Endodermal cell (in vitro differentiated cells): Measurements from ENCODE around the gene LTBP2. TPM values are rescaled to one million over a fixed set of nuclear protein-coding genes. Genes with fewer than 3 reads are reported as not detected.

Experiments used
- DNase-seq: peaks from one replicate; pipeline ENCODE4 v3.0.0-alpha.2; 2017
- H3K27ac ChIP-seq: 2 replicates; pipeline ENCODE4 v1.5.1; 2013; ENCODE audit warnings: mild to moderate bottlenecking, low read depth, low read length, moderate library complexity
- H3K27me3 ChIP-seq: 2 replicates; pipeline ENCODE4 v1.6.1; 2013; ENCODE audit warnings: mild to moderate bottlenecking, low read length, moderate library complexity; ENCODE audit not compliant: insufficient read depth, control insufficient read depth, poor library complexity, severe bottlenecking
- H3K36me3 ChIP-seq: 2 replicates; pipeline ENCODE4 v1.7.0; 2013; ENCODE audit warnings: mild to moderate bottlenecking, low read length, moderate library complexity; ENCODE audit not compliant: control insufficient read depth, insufficient read depth
- H3K4me1 ChIP-seq: one replicate; pipeline ENCODE4 v1.7.0; 2013; ENCODE audit warnings: low read length; ENCODE audit not compliant: control insufficient read depth, insufficient read depth
- H3K4me3 ChIP-seq: 2 replicates; pipeline ENCODE4 v1.5.1; 2013; ENCODE audit warnings: mild to moderate bottlenecking, low read length, moderate library complexity
- H3K9ac ChIP-seq: 2 replicates; pipeline ENCODE4 v1.6.1; 2013; ENCODE audit warnings: mild to moderate bottlenecking, low read length, moderate library complexity; ENCODE audit not compliant: poor library complexity, severe bottlenecking; ENCODE audit errors: extremely low read depth
- H3K9me3 ChIP-seq: 2 replicates; pipeline ENCODE4 v1.6.1; 2013; ENCODE audit warnings: mild to moderate bottlenecking, low read length, moderate library complexity; ENCODE audit not compliant: control insufficient read depth
- H3K27ac Mint-ChIP-seq: 2 replicates; pipeline ENCODE4 v1.8.0; 2020; ENCODE audit warnings: mixed read lengths
- H3K27me3 Mint-ChIP-seq: 2 replicates; pipeline ENCODE4 v1.8.0; 2021; ENCODE audit warnings: mild to moderate bottlenecking, mixed read lengths; ENCODE audit not compliant: insufficient read depth
- H3K36me3 Mint-ChIP-seq: 2 replicates; pipeline ENCODE4 v1.8.0; 2020; ENCODE audit warnings: low read depth, mixed read lengths
- H3K4me1 Mint-ChIP-seq: 2 replicates; pipeline ENCODE4 v1.8.0; 2020; ENCODE audit warnings: mixed read lengths
- H3K4me3 Mint-ChIP-seq: 2 replicates; pipeline ENCODE4 v1.8.0; 2020; ENCODE audit warnings: mild to moderate bottlenecking, moderate library complexity, mixed read lengths
- H3K9me3 Mint-ChIP-seq: 2 replicates; pipeline ENCODE4 v1.8.0; 2020; ENCODE audit warnings: mild to moderate bottlenecking, mixed read lengths
- CTCF ChIP-seq: fragments of 200-600 bp; sonication (generic); conservative IDR thresholded peaks from 2 replicates; pipeline ENCODE4 v1.5.0; 2021; ENCODE audit warnings: antibody characterized with exemption, mild to moderate bottlenecking
- WGBS, 2 experiments: methylation state at CpG; one replicate each; pipeline versions ENCODE4 v1.1.5 to v1.1.7; 2013; ENCODE audit warnings: missing lambda C conversion rate in 2 of 2, mixed read lengths in 1 of 2; ENCODE audit not compliant: insufficient coverage in 1 of 2, insufficient read length in 1 of 2; 5-methylcytosine and 5-hydroxymethylcytosine counted together
- total RNA-seq, 2 donors: library from RNA; stranded (reverse); fragmentation: NEBNext Ultra II Directional in 1 of 2; extraction: Animal tissue kit (Norgen Biotek cat#: 25700) in 1 of 2; gene quantifications; 2 replicates in 1 of 2; 3 replicates in 1 of 2; pipeline ENCODE4 v1.2.1, GENCODE V29; 2021

Gene LTBP2
- total RNA-seq, 2 donors from 2014 or later, result 1.7 to 2.9 TPM

- Histone ChIP-seq H3K27me3 (no peaks in the 10 kb centered on the region), H3K4me3 (no peak overlapping the region), H3K9me3 (no peaks in the 10 kb centered on the region), H3K27ac (no peak overlapping the region), H3K36me3 (peaks cover 3% of the 10 kb centered on the region), H3K9ac (no peak overlapping the region), H3K4me1 (peaks cover 4% of the 10 kb centered on the region)
- peaks cover 3% of the 10 kb centered on the region for H3K36me3 Mint-ChIP-seq
- no peaks in the 10 kb centered on the region for H3K9me3 Mint-ChIP-seq
- H3K27ac Mint-ChIP-seq, result no peak overlapping the region
- TF ChIP-seq CTCF, result no peak
- H3K27me3 Mint-ChIP-seq, result peaks cover under 1% of the 10 kb centered on the region
- DNase-seq, result no peak
- peaks cover 18% of the 10 kb centered on the region for H3K4me1 Mint-ChIP-seq
- H3K4me3 Mint-ChIP-seq, result no peak overlapping the region
- 93 to 94% methylated on average over 7 to 14 of the region's 14 CpGs for WGBS, 2 experiments
Observed at GRCh38 chr14:74503291-74503937, 108.6 kb downstream of the LTBP2 start.

- H3K27me3 Mint-ChIP-seq, result no peaks in the 10 kb centered on the region
- peak; percentile 78 for TF ChIP-seq CTCF
- Histone ChIP-seq H3K4me1 (peaks cover 4% of the 10 kb centered on the region), H3K36me3 (peaks cover 7% of the 10 kb centered on the region), H3K27ac (no peak overlapping the region), H3K27me3 (no peaks in the 10 kb centered on the region), H3K9me3 (no peaks in the 10 kb centered on the region), H3K9ac (no peak overlapping the region), H3K4me3 (no peak overlapping the region)
- H3K36me3 Mint-ChIP-seq, result peaks cover 8% of the 10 kb centered on the region
- peaks cover 16% of the 10 kb centered on the region for H3K4me1 Mint-ChIP-seq
- peak; percentile 87 for DNase-seq
- H3K9me3 Mint-ChIP-seq, result no peaks in the 10 kb centered on the region
- no peak overlapping the region for H3K27ac Mint-ChIP-seq
- H3K4me3 Mint-ChIP-seq, result no peak overlapping the region
- 84 to 88% methylated on average over 16 to 21 of the region's 21 CpGs for WGBS, 2 experiments
Observed at GRCh38 chr14:74502236-74503019, 109.6 kb downstream of the LTBP2 start.

GRCh38 chr14:74501691-74502090, 110.3 kb downstream of the LTBP2 start:
- 86% methylated on average over 2 to 5 of the region's 5 CpGs for WGBS, 2 experiments
- H3K4me1 Mint-ChIP-seq, result peaks cover 16% of the 10 kb centered on the region
- Histone ChIP-seq H3K27ac (no peak overlapping the region), H3K36me3 (peaks cover 7% of the 10 kb centered on the region), H3K27me3 (no peaks in the 10 kb centered on the region), H3K9me3 (no peaks in the 10 kb centered on the region), H3K4me3 (no peak overlapping the region), H3K4me1 (peaks cover 4% of the 10 kb centered on the region), H3K9ac (no peak overlapping the region)
- no peak for DNase-seq
- peaks cover 9% of the 10 kb centered on the region for H3K36me3 Mint-ChIP-seq
- no peak overlapping the region for H3K4me3 Mint-ChIP-seq
- no peaks in the 10 kb centered on the region for H3K9me3 Mint-ChIP-seq
- TF ChIP-seq CTCF, result no peak
- H3K27ac Mint-ChIP-seq, result peak overlapping the region; percentile 84
- no peaks in the 10 kb centered on the region for H3K27me3 Mint-ChIP-seq
